NCI-H226 (cell line): ENCODE results near the gene ERBB3.
"Not testable (repeated sequence)": the region's sequence is repeated elsewhere in the genome, so short reads cannot be mapped to it uniquely, and the experiment has no call there.

Source experiments
- DNase-seq: peaks from one replicate; pipeline ENCODE4 v3.0.0-alpha.2; 2015

ERBB3 gene

GRCh38 chr12:56116267-56117081 lies 36.5 kb downstream of the ERBB3 start, which contains the start of gene RPL41:
TSS of gene RPL41 (plus strand) at chr12:56116633.
- peak; percentile 89 for DNase-seq

- not testable (repeated sequence) for DNase-seq
Measured at GRCh38 chr12:56117082-56117706, 37.2 kb downstream of the ERBB3 start.

GRCh38 chr12:56117778-56118687 lies 38.1 kb downstream of the ERBB3 start, which contains the start of gene ZC3H10:
TSS of gene ZC3H10 (plus strand) at chr12:56118266. CDS start at chr12:56120563, 2,297 bp downstream.
- DNase-seq: peak; percentile 100

GRCh38 chr12:56118688-56119357 lies 38.9 kb downstream of the ERBB3 start:
- no peak for DNase-seq

- peak; percentile 89 for DNase-seq
Measured at GRCh38 chr12:56119361-56119796, 39.4 kb downstream of the ERBB3 start.

GRCh38 chr12:56120158-56120846 lies 40.3 kb downstream of the ERBB3 start:
- DNase-seq: peak; percentile 50

- DNase-seq: no peak
Measured at GRCh38 chr12:56121204-56121870, 41.4 kb downstream of the ERBB3 start.

- DNase-seq: no peak
Measured at GRCh38 chr12:56122637-56123036, 42.7 kb downstream of the ERBB3 start.

- no peak for DNase-seq
Measured at GRCh38 chr12:56124133-56124532, 44.2 kb downstream of the ERBB3 start.

- DNase-seq: no peak
Measured at GRCh38 chr12:56126732-56127239, 46.8 kb downstream of the ERBB3 start.

- no peak for DNase-seq
Measured at GRCh38 chr12:56127485-56127887, 47.5 kb downstream of the ERBB3 start.

- DNase-seq: peak; percentile 100
Measured at GRCh38 chr12:56127888-56128669, 48.1 kb downstream of the ERBB3 start, which contains the start of gene ESYT1. TSS of gene ESYT1 (plus strand) at chr12:56128267. CDS start at chr12:56128320, 53 bp downstream.

GRCh38 chr12:56128670-56129205 lies 48.8 kb downstream of the ERBB3 start:
- DNase-seq: no peak

- peak; percentile 62 for DNase-seq
Measured at GRCh38 chr12:56129206-56129941, 49.4 kb downstream of the ERBB3 start.

- DNase-seq: no peak
Measured at GRCh38 chr12:56129942-56130495, 50.1 kb downstream of the ERBB3 start.

GRCh38 chr12:56130876-56131275 lies 50.9 kb downstream of the ERBB3 start:
- no peak for DNase-seq

- DNase-seq: no peak
Measured at GRCh38 chr12:56134897-56135296, 54.9 kb downstream of the ERBB3 start.

GRCh38 chr12:56137853-56138571 lies 58.0 kb downstream of the ERBB3 start:
- no peak for DNase-seq
